GM21526 (cell line): ENCODE results near the gene MACF1.
"Not testable (repeated sequence)": the region's sequence is repeated elsewhere in the genome, so short reads cannot be mapped to it uniquely, and the experiment has no call there.

Experiments used
- ATAC-seq: cut with Tn5 transposase; IDR thresholded peaks from one replicate; pipeline ENCODE4 v1.9.1; 2021; ENCODE audit warnings: moderate library complexity; ENCODE audit not compliant: unreplicated experiment, low FRiP score

MACF1 gene

DNA sequence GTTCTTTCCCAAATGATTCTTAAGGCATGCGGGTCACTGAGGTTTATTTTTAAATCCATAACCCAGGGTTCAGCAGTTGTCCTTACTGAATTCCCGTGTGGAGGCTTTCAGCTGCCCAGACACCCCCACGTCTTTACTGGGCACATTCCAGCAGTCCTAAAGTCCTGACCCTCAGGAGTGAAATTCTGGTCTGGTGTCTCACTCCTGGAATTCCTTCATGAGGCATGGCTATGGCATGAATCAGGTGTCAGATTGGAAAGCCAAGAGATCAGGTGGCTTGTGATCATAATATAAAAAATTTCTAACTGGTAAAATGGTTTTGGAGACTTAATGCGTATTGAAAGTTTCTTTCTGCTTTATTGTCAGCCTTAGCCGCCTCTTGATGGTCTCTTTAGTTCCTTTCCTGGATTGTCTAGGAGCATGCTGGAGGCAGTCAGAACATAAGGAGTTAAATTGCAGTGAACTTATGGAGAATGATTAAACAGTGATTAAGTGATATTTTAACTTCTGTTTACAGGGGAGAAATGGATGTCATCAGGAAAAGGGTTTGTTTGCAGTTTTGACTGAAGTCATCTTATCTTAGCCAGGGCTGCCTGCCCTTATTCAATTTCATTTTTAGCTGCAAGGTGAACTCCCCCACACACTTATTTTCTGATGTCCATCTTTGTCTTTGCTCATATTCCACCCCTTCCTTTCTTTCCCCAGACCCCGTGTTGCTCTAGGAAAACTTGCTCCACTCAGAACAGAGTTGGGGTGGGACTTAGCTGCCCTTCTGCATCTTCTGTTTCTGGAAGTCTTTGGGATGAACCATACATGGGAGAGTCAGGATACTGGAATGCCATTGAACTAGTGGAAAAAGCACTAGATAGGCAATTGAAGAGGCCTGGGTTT is 25.7 kb upstream of the MACF1 start:
- no peak for ATAC-seq

DNA sequence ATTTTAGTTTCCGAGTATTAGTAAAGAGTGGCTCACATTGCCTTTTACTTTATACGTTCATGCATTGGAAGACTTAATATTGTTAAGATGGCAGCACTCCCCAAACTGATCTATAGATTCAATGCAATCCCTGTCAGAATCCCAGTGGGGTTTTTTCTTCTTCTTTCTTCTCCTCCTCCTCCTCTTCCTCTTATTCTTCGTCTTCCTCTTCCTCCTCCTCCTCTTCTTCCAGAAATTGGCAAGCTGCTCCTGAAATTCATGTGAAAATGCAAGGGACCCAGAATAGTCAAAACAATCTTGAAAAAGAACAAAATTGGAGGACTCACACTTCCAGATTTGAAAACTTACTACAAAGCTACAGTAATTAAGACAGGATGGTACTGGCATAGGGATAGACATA is 23.2 kb upstream of the MACF1 start:
- no peak for ATAC-seq

DNA sequence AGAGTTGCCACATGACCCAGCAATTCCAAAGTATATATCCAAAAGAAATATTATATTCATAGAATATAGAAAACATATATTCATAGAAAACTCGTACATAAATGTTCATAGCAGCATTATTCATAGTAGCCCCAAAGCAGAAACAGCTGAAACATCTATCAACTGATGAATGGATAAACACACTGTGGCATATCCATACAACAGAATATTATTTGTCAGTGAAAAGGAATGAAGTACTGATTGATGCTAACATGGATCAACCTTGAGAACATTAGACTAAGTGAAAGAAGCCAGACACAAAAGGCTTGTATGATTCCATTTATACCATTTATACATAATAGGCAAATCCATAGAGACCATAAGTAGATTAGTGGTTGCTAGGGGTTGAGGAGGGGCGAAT is 21.7 kb upstream of the MACF1 start:
- no peak for ATAC-seq

DNA sequence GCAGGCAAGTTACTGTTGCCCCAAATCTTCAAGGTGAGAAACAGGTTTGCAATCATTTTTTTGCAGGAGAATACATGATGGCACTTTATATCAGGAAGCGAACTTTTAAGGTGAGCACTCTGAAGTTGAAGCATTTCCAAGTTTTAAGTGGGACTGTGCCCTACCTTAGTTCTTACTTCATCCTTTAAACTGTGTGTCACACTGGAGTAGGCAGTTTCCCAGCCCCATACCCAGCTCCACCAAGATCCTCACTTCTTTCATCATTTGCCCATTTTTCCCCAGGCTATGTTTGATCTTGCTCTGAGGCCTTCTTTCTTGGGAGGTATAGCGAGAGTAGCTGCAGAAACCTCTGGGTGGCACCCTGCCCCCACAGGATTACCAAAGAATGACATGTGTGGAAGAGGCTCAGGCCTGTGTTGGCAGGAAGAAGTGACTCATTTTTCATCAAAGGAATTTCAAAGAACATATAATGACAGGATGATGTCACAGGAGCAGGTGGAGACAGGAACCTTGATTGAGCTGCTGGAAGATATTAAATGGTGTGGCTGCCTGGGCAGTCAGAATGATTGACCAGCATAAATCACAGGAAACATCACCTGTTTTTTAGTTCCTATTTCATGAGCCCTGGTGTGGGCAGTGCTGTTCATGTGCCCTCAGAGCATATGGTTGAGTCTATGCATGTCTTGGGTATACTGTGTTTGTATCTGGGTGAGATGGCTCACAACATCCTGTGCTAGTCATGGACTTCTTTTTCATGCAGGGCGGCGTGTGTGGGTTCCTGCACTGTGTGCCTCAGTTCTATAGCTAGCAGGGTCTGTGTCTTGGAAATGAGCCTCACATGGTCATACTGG is 20.8 kb upstream of the MACF1 start:
- peak; percentile 63 for ATAC-seq

DNA sequence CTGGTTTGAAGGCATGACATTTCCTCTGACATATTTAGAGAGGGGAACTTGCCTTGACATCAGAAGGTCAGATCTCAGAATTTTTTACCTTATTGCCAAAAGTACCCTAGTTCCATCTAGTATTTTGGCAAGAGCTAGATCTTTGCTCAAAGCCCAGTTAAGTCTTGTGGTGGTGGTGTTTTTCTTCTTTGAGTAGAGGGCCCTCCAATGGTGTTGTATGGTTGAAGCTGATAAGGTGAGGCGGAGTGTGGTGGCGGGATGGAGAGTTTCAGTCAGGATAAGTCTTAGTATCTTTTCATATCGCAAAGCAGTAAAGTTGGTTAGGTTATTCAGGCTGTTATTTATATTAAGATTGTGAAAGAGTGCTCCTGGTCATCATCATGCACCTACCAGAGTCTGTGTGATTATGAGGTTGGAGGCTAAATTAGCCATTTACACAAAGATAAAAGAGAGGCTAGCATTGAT is 20.1 kb upstream of the MACF1 start:
- ATAC-seq = no peak

DNA sequence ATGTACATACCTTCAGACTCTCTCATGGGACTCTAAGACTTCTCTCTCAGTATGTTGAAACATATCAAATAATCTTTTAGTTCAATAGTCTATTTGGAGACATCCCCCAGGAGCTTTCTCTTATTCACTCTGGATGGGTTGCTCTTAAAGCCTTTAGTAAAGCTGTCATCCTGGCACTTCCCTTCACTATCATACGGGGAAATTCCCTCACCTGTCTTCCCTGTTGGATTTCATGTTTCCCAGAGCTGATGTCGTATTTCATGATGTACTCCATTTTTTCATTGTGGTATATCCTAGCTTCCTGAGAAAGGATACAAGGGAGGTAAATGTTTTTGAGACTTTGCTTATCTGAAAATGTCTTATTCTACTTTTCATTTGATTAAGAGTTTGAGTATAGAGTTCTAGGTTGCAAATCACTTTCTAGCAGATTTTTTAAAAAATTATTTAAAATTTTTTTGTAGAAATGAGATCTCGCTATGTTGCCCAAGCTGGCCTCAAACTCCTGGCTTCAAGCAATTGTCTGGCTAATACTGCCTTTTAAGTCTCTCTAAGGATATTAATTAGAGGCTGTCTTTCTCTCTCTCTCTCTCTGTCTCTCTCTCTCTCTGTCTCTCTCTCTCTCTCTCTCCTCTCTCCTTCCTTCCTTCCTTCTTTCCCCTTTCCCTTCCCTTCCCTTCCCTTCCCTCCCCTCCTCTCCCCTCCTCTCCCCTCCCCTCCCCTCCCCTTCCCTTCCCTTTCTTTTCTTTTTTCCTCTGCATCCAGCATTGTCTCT is 17.0 kb upstream of the MACF1 start:
- ATAC-seq = no peak

DNA sequence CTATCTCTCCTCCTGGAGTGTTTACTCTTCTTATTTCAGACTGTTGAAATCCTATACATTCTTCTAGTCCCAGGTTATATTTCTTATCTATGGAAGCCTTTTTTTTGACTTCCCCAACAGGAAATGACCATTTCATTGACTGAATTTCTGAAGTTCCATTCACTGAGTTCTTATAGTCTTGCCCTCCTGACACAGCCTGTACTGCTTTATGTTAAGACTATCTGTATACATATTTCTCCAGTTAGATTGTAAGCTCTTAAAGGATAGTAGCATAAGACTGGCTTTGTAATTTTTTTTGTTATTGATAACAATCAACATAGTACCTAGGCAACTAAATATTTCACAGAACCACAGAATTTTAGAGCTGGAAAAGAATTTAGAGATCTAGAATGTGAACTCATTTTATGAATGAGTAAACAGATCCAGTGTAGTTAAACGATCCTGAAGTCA is 14.9 kb upstream of the MACF1 start:
- no peak for ATAC-seq

DNA sequence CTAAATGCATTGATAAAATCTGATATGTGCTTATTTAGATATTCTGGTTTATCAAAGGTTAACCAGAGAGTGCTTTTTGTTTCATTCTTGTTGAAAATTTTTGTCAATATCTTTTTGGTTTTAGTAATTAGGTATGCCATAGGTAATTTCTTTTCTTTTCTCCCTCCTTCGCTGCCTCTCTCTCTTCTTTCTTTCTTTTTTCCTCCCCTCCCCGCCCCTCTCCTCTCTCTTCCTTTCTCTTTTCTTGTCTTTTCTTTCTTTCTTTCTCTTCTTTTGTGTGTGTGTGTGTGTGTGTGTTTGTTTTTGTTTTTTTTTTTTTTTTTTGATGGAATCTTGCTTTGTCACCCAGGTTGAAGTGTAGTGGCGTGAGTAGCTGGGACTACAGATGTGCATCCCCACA is 14.4 kb upstream of the MACF1 start:
- ATAC-seq = no peak

DNA sequence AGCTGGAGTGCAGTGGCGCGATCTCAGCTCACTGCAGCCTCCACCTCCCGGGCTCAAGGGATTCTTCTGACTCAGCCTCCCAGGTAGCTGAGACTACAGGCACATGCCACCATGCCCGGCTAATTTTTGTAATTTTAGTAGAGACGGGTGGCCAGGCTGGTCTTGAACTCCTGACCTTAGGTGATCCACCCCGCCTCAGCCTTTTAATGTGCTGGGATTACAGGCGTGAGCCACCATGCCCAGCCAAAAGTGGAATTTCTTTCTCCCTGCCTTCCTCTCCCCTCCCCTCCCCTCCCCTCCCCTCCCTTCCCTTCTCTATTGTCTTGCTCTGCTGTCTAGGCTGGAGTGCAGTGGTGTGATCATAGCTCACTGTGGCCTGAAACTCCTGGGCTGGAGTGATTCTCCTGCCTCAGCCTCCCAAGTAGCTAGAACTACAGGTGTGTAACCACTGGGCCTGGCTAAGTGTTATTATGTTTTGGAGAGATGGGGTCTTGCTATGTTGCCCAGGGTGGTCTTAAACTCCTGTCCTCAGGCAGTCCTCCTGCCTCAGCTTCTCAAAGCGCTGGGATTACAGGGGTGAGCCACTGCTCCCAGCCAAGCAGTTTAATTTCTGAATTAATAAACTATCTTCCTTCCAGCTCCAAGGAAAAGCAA is 10.0 kb upstream of the MACF1 start:
- no peak for ATAC-seq

DNA sequence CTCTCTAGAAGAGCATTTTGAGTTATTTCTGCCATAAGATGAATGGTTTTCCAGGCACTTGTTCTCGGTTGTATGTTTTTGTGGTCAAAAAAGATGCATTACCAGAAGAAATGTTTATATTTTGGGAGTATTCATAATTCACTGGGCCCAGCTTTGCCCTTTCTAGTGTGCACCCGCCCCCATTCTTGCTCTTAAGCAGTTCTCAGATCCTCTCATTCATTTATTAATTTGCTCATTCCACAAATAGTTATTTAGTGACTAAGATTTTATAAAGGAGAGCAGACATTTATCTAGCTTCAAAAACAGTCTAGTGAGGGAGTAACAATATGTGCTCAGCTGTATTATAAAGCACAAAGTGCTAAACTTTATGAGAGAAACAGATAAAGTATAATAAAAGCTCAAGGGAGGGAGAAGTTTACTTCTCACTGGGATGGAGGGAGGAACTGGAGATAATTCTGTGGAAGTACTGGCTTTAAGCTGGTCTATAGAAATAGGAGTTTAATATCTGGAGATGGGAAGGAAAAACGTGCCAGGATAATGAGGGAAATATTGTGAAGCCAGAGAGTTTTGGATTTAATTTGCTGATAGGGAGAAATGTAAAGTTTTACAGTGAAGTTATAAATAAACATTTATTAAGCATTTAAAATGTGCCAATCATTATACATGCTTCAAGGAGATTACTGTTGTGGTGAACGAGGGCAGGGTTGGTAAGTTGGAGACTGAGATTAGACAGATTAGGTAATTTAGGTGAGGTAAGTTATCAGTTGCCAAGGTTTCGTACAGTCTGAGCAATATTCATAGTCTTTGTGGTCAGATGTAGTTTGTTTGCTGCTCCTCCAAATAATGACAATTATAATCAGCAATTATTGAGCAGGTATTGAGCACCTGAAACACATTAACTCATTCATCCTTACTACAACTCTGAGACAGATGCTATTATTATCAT is 9.1 kb upstream of the MACF1 start:
- no peak for ATAC-seq

DNA sequence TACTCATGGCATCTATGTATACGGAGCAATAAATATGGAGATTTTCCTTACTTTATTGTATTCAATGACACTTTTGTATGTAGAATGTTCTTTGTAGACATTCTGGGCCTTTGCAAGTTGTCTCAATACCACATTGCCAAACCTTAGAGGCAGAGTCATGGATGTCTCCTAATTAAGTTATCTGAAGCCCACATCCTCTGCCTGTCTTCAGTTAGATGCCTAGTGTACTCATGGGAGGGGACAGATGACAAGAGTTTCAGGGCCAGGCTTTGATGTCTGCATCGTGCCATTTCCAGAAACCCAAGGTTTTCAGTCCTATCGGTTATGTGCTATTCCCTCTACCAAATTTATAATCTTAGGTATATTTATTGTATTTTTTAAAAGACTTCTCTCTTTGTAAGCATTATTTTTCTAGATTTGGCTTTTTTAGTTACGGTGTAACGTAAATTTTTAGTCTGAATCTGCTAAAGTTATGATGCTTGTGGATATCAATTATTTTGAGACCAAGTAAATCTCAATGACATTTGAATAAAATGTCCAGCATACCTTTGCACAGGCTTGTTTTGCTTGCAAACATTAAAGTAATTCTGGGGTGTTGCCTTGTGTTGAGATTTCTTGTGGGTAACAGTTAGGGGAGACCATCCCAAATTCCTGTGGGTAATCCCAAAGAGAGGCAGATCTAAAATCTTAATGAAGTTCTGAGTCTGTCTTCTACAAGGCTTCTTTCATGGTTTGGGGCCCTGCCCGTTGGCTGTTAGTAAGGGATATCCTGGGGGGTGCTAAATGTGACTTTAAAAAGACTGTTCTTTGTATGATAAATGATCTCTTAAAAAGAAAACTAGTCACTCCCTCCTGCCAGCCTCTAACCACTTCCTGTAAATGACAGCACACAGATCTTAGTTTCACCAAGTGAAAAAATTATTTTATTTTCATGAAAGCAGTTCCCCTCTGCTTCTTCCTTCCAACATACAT is 8.0 kb upstream of the MACF1 start:
- no peak for ATAC-seq

DNA sequence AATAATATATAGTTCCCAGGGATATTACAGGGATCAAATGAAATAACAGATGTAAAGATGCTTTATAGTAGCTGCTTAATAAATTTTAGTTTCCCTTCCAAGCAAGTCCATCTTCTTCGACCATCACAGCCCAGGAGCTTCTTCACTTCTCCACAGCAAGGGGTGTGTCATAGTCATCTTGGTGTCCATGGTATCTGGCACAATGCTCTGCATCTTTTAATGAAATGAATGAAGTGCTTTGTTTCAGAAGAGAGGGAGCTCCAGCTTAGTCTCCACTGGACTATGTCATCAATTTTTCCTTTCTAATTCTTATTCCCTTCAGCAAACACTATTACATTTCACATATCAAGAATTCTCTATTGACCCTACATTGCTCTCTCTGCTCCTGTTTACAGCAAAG is 4.9 kb upstream of the MACF1 start:
- ATAC-seq = no peak

DNA sequence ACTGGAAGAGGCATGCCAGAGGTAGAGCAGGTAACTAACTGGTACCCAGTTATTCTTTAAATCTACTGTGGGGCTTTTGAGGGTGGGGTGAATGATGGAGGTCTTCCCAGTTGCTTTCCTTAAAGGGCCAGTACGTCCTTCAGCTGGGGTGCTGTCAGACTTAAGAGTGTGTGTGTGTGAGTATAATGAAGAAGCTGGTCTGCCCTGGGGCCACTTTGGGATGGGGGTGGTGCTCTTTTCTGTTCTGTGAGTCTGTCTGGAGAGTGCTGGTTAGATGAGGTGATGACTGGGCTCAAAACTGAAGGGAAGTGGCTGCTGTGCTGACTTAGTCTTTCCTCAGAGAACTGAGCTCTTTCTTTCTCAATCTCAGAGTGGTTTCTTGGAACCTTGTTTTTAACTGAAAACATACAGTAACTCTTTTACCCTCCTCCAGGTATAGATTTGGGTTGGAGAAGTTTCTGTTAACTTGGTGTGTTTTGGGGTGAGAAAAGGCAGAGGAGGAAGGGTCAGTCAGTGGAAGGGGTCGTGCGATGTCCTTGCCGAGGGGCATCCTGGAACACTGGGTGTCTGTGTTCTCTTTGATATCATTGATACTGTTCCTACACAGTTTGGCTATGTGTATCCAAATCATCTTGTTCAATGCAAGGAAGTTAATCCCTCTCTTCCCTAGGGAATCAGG is 746 bp downstream of the MACF1 start:
- ATAC-seq = no peak

DNA sequence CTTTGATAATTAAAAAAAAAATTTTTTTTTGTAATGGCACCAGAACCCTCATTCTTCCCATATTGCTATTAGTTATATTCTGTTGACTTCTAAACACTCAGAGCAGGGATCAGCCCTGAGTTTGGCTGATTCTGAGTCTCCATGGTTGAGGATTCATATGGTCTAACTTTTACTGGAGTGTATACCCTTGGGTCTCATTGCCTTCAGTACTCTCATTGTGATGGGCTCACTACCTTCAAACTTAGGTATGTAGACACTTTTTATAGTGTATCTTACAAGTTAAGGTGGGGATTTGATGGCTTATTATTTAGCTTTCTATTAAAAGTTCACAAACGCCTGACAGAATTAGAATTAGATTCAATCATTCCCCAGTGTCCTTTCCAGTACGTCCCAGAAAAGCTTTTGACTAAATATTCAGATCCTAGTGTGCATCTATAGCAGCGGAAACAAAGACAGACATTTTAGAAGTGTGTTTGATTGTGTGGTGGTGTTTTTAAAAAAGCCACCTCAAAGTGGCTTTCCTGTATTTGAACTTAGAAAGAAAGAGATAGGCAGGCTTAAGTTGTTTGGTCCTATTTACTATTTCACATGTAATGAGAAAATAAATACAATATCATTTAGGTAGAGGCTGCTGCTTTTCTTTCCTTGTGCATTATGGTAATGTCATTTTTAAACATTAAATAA is 1.4 kb downstream of the MACF1 start:
- no peak for ATAC-seq

DNA sequence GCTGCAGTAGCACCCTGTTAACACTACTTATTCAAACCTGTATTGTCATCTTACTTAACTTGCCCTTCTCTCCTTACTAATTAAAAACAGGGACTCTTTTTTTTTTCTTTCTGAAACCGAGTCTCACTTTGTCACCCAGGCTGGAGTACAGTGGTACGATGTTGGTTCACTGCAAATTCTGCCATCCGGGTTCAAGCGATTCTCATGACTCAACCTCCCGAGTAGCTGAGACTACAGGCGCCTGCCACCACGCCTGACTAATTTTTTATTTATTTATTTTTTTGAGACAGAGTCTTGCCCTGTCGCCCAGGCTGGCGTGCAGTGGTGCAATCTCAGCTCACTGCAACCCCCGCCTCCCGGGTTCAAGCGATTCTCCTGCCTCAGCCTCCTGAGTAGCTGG is 3.9 kb downstream of the MACF1 start:
- ATAC-seq = not testable (repeated sequence)

DNA sequence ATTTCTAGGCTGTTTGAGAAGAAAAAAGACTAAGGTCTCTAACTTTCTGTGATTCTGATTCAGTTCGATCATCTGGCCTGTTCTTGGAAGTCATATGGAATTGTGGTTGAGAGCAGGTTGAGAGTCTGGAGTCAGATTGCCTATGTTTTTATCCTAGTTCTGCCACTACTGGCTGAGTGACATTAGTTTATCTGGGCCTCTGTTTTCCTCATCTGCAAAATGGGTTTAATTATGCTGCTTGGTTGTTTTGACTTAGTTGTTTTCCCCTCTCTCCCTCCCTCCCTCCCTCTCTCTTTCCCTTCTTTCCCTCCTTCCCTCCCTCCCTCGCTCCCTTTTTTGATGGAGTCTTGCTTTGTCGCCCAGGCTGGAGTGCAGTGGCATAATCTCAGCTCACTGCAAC is 6.2 kb downstream of the MACF1 start:
- ATAC-seq = no peak

DNA sequence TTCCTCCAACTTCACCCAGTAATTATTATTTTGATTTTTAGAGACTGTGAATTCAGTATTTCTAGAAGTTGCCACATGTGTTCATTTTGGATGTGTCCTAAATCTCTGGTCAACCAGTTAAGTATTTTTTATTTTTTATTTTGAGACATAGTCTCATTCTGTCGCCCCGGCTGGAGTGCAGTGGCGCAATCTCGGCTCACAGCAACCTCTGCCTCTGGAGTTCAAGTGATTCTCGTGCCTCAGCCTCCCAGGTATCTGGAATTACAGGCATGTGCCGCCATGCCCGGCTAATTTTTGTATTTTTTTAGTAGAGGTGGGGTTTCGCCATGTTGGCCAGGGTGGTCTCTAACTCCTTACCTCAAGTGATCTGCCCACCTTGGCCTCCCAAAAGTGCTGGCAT is 8.0 kb downstream of the MACF1 start:
- ATAC-seq = no peak
